Dedifferentiated amniotic fluid mesenchymal stem cell (primary cell): ENCODE data around the gene C2orf74.
"Not testable (repeated sequence)": the region's sequence is repeated elsewhere in the genome, so short reads cannot be mapped to it uniquely, and the experiment has no call there.

Experiments used
- DNase-seq: peaks from one replicate; pipeline ENCODE4 v3.0.0-alpha.2; 2016; ENCODE audit errors: extremely low spot score

Gene C2orf74

GRCh38 chr2:61161888-61162287, at the start of gene C2orf74:
Gene C2orf74, plus strand, starts transcription at chr2:61162188. Its CDS starts 327 bp downstream, at chr2:61162515.
- DNase-seq, result no peak

GRCh38 chr2:61114147-61114546, 47.8 kb upstream of the C2orf74 start:
- DNase-seq, result no peak

DNA sequence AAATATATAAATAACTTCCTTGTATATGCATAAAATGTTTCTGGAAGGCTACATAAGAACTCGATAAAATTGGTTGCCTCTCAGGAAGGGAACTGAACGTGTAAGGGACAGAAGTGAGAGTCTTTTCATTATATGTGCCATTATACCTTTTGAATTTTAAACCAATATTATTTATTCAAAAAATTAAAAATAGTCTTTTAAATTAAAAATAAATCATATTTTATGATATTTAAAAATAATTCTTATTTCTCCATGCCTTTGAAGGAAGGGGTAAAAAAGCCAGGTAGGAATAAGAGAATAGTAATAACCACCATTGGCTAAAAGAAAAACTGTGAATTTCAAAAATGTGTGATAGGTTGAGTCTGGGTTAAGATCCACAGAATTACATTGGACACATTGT, 45.7 kb upstream of the C2orf74 start:
- DNase-seq, result no peak

- DNase-seq, result no peak
These were observed 44.5 kb upstream of the C2orf74 start for GRCh38 chr2:61117534-61117933.

- DNase-seq, result no peak
These were observed 36.8 kb upstream of the C2orf74 start for GRCh38 chr2:61125123-61125710.

DNA sequence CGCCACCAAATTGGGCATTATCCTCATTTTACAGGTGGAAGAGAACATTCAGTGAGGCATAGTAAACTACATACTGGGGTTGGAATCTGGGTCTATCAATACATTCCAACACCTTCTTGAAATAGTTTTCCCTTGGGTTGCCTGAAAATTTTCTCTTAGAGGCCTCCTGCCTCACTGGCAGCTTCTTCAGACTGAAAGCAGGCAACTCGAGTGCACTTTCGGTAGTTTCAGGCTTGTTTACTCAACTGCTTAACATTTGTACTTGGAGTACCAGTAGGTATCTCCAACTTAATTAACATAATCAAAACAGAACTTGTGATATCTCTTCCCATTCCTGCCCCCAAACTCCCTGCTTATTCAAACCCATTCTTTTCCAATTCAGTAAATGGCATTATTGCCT, 36.2 kb upstream of the C2orf74 start:
- DNase-seq, result no peak

GRCh38 chr2:61128122-61128521, 33.9 kb upstream of the C2orf74 start:
- DNase-seq, result not testable (repeated sequence)

GRCh38 chr2:61134141-61134540, 27.8 kb upstream of the C2orf74 start:
- DNase-seq, result no peak

GRCh38 chr2:61135510-61135909, 26.5 kb upstream of the C2orf74 start:
- peak; percentile 57 for DNase-seq

DNA sequence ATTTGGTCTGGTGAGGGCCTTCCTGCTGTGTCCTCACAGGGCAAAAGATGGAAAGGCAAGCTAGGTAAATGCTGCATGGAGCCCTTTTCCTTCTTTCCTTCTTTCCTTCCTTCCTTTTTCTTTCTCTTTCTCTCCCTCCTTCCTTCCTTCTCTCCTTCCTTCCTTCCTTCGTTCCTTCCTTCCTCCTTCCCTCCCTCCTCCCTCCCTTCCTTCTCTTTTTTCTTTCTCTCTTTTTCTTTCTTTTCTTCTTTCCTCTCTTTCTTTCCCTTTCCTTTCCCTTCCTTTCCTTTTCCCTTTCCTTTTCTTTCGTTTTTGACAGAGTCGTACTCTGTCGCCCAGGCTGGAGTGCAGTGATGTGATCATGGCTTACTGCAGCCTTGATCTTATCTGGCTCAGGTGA, 23.1 kb upstream of the C2orf74 start:
- no peak for DNase-seq

- DNase-seq, result no peak
These were observed 20.8 kb upstream of the C2orf74 start for GRCh38 chr2:61141151-61141550.

DNA sequence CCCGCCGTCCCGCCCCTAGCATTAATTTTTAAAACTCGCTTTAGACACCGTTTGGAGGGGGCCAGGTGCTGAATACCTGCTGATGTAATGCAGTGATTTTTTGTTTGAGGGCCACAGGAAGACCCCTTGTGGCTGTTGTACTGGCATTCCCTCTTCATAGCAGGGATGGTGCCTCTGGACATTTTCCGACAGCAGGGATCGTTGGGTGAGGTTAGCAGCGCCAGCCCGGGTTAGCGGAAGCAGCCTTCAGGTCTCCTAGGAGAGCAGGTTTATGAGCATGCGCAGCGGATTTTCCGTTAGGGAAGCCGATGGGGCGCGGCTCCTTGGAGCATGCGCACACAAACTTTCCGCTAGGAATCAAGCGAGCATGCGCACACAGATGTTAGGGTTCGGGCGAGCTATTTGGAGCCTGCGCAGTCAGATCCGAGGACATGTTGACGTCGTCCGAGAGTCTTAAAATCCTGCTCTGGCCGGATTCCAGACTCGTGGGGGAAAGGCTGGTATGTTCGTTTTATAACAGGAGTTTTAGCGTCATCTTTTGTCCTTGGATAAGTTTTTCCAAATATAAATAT, 17.2 kb upstream of the C2orf74 start:
- DNase-seq, result peak; percentile 97

- DNase-seq, result no peak
These were observed 16.0 kb upstream of the C2orf74 start for GRCh38 chr2:61145990-61146389.

GRCh38 chr2:61148091-61148490, 13.9 kb upstream of the C2orf74 start:
- DNase-seq, result not testable (repeated sequence)

DNA sequence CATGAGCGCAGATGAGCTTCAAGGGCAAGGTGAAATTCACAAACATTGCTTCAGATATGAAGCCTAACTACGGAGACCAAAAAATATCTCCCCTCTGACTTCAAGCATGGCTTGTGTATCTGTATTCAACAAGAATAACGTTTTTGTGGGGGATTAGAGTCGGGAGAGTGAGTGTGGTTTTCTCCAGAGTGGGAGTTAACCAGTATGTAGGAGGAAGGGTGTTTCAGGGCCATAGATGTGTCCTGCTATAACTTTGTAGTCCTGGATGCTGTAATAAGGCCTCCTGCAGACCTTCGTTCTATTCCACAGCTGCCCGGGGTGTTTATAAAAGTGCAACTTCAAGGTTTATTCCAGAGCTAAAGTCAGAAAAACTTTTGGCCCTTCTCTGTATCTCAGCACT, 12.9 kb upstream of the C2orf74 start:
- DNase-seq, result no peak

GRCh38 chr2:61151436-61151835, 10.6 kb upstream of the C2orf74 start:
- no peak for DNase-seq

GRCh38 chr2:61157371-61158003, 4.5 kb upstream of the C2orf74 start:
- DNase-seq, result no peak

DNA sequence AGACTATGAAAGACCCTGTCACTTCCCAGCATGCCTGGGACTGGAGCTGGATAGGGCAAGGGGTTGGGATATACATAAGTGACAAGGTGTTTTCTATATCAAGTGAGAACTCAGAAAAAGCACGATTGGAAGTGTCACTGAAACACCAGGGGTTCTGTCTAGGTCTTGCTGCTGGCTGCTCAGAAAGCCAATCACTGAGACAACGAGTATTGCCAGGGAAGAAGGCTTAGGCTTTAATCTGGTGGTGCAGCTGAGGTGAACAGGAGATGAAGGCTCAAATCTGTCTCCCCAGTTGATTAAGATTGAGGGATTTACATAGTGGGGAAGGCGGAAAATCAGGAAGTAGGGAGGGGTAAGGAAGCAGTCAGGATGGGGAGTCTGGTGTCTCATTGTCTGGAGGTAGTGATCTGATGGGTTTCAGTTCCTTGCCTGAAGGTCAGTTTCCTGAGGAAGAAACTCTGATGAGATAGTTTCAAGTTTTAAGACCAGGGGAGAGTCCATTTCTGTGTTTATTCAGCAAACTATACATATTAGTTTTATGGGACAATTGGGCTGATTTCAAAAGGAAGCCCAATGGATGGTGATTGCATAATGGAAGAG, 3.5 kb upstream of the C2orf74 start:
- DNase-seq, result no peak

- DNase-seq, result no peak
These were observed 733 bp downstream of the C2orf74 start for GRCh38 chr2:61162721-61163120.

DNA sequence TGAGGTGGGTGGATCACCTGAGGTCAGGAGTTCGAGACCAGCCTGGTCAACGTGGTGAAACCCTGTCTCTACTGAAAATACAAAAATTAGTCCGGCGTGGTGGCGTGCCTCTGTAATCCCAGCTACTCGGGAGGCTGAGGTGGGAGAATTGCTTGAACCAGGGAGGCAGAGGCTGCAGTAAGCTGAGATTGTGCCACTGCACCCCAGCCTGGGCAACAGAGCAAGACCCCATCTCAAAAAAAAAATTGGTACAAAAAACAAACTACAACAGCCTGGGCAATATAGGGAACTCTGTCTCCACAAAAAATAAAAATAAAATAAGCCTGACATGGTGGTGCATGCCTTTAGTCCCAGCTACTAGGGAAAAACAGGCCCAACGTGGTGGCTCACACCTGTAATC, 3.1 kb downstream of the C2orf74 start:
- DNase-seq, result not testable (repeated sequence)

DNA sequence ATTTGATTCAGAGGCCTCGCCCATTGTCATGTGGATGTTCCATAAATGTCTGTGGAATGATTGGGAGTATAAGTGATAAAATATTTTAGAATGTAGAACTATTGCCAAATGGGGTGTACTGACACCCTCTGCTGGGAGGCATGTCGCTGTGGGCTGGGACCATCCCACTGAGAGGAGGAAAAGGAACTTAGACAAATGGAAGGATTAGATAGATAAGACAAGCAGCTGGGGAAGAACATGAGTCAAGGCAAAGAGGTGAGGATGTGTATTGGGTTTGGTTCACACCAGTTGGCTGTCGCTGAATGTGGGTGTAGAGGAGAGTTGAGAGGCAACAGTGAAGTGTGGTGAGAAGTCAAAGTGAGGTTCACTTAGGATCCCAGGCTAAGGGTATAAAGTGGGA, 4.0 kb downstream of the C2orf74 start:
- DNase-seq, result no peak

- no peak for DNase-seq
These were observed 5.6 kb downstream of the C2orf74 start for GRCh38 chr2:61167579-61167978.

GRCh38 chr2:61172671-61173070, 10.7 kb downstream of the C2orf74 start:
- DNase-seq, result no peak
